Choroid plexus epithelial cell (primary cell): ENCODE measurements around the gene RNF113B.

ENCODE experiments used
- DNase-seq: peaks from one replicate; pipeline ENCODE4 v3.0.0-alpha.2; 2010; ENCODE audit warnings: low read depth
- H3K4me3 ChIP-seq: 2 replicates; pipeline ENCODE4 v1.5.1; 2011; ENCODE audit warnings: low read depth, mild to moderate bottlenecking, control low read depth, low read length, moderate library complexity
- CTCF ChIP-seq: conservative IDR thresholded peaks from 2 replicates; pipeline ENCODE4 v1.5.1; 2011; ENCODE audit warnings: low read depth, mild to moderate bottlenecking, control low read depth, inconsistent platforms, low read length, moderate library complexity

Gene RNF113B

GRCh38 chr13:98215508-98215907 lies 38.4 kb upstream of the RNF113B start:
- no peak overlapping the region for H3K4me3 ChIP-seq
- TF ChIP-seq CTCF = no peak
- DNase-seq = no peak

- no peak overlapping the region for H3K4me3 ChIP-seq
- no peak for DNase-seq
- TF ChIP-seq CTCF = no peak
These were observed 37.6 kb upstream of the RNF113B start for GRCh38 chr13:98214707-98215106.

- TF ChIP-seq CTCF = no peak
- DNase-seq = peak; percentile 65
- H3K4me3 ChIP-seq = no peak overlapping the region
These were observed 37.1 kb upstream of the RNF113B start for GRCh38 chr13:98214008-98214643.

- no peak for DNase-seq
- TF ChIP-seq CTCF = no peak
- no peak overlapping the region for H3K4me3 ChIP-seq
These were observed 36.3 kb upstream of the RNF113B start for GRCh38 chr13:98213354-98213753.

- no peak for DNase-seq
- no peak for TF ChIP-seq CTCF
- H3K4me3 ChIP-seq = no peak overlapping the region
These were observed 35.7 kb upstream of the RNF113B start for GRCh38 chr13:98212763-98213162.

GRCh38 chr13:98208606-98209005 lies 31.5 kb upstream of the RNF113B start:
- no peak overlapping the region for H3K4me3 ChIP-seq
- no peak for DNase-seq
- TF ChIP-seq CTCF = no peak

- DNase-seq = no peak
- TF ChIP-seq CTCF = no peak
- no peak overlapping the region for H3K4me3 ChIP-seq
These were observed 30.3 kb upstream of the RNF113B start for GRCh38 chr13:98207416-98207815.
